ENCODE results near the gene TMEM132E. TPM values are rescaled to one million over a fixed set of nuclear protein-coding genes. Genes with fewer than 3 reads are reported as not detected.

TMEM132E gene
- total RNA-seq, 1 experiment from 2014 or later: not detected

Other genes starting within 250 kb of the TMEM132E start
- not detected in 2 replicates for gene CCL13, start 223.1 kb upstream of the TMEM132E start, total RNA-seq (2014; rRNA removed; shearing (Covaris generic))
- not detected in 2 replicates for gene CCL1, start 216.3 kb upstream of the TMEM132E start, total RNA-seq (2014; rRNA removed; shearing (Covaris generic))